GM12891 (cell line): ENCODE data around the gene TAPBPL.
A peak's percentile ranks its signal among the peaks of the same experiment; 100 is the strongest.
"Not testable (repeated sequence)": the region's sequence is repeated elsewhere in the genome, so short reads cannot be mapped to it uniquely, and the experiment has no call there.

Experiments used
- DNase-seq: peaks from one replicate; pipeline ENCODE4 v3.0.0; 2011; ENCODE audit warnings: low spot score; ENCODE audit not compliant: insufficient read length
- FAIRE-seq: peaks from 2 replicates; lab custom pipeline; 2011; peaks lifted over from hg19 to GRCh38; lab: Jason Lieb, UNC
- PAX5 ChIP-seq: IDR thresholded peaks from 2 replicates; pipeline ENCODE4 v1.6.1; 2011; ENCODE audit warnings: low read length, moderate library complexity, mild to moderate bottlenecking; ENCODE audit not compliant: insufficient read depth, severe bottlenecking
- POLR2A ChIP-seq: IDR thresholded peaks from 2 replicates; pipeline ENCODE4 v1.6.1; 2011; ENCODE audit warnings: low read depth, low read length, control low read depth
- POLR2AphosphoS5 ChIP-seq: IDR thresholded peaks from 2 replicates; pipeline ENCODE4 v1.6.1; 2011; ENCODE audit warnings: low read depth, low read length, control low read depth
- POU2F2 ChIP-seq: IDR thresholded peaks from 2 replicates; pipeline ENCODE4 v1.6.1; 2011; ENCODE audit warnings: low read depth, mild to moderate bottlenecking, control low read depth, low read length, moderate library complexity
- SPI1 ChIP-seq: IDR thresholded peaks from 2 replicates; pipeline ENCODE4 v1.6.1; 2011; ENCODE audit warnings: low read depth, low read length, control low read depth
- TAF1 ChIP-seq: IDR thresholded peaks from 2 replicates; pipeline ENCODE4 v1.6.1; 2011; ENCODE audit warnings: low read depth, low read length, control low read depth

Gene TAPBPL

DNA sequence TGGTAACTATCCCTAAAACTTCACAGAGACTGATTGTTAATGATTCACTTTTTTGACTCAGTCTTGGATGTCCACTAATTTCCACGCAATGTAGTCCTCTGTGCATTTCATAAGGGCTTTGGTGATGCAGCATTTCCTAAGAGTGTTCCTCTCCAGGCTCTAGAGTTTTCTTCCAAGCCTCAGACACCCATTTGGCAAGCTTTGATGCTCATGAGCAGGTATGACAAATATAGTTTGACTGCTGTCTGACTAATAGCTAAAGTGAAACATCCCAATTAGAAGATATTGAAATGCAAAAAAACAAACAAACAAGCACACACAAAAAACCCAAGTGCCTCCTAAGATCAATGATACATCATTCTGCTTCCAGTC, 20.1 kb downstream of the TAPBPL start:
- no peak for FAIRE-seq
- DNase-seq = no peak
- TF ChIP-seq POLR2AphosphoS5 (no peak), POLR2A (no peak), TAF1 (no peak), POU2F2 (no peak), PAX5 (no peak), SPI1 (no peak)

DNA sequence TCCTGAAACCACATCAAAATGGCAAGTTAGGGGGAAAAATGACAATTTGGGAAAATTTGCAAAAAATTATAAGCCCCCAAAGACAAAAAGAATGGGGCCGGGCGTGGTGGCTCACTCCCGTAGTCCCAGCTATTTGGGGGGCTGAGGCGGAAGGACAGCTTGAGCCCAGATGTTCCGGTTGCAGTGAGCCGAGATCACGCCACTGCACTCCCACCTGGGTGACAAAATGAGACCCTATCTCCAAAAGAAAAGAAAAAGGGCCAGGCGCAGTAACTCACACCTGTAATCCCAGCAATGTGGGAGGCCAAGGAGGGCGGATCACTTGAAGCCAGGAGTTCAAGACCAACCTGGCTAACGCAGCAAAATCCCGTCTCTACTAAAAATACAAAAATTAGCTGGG, 20.6 kb downstream of the TAPBPL start:
- TF ChIP-seq POU2F2 (no peak), PAX5 (no peak), TAF1 (no peak), SPI1 (no peak)
- DNase-seq = no peak
- no peak for FAIRE-seq

DNA sequence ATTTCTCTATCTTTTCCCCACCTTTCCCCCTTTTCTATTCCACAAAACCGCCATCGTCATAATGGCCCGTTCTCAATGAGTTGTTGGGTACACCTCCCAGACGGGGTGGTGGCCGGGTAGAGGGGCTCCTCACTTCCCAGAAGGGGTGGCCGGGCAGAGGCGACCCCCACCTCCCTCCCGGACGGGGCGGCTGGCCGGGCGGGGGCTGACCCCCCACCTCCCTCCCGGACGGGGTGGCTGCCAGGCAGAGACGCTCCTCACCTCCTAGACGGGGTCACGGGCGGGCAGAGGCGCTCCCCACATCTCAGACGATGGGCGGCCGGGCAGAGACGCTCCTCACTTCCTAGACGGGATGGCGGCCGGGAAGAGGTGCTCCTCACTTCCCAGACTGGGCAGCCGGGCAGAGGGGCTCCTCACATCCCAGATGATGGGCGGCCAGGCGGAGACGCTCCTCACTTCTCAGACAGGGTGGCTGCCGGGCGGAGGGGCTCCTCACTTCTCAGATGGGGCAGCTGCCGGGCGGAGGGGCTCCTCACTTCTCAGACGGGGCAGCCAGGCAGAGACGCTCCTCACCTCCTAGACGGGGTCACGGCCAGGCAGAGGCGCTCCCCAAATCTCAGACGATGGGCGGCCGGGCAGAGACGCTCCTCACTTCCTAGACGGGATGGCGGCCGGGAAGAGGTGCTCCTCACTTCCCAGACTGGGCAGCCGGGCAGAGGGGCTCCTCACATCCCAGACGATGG, 23.6 kb downstream of the TAPBPL start:
- DNase-seq, FAIRE-seq: not testable (repeated sequence)

DNA sequence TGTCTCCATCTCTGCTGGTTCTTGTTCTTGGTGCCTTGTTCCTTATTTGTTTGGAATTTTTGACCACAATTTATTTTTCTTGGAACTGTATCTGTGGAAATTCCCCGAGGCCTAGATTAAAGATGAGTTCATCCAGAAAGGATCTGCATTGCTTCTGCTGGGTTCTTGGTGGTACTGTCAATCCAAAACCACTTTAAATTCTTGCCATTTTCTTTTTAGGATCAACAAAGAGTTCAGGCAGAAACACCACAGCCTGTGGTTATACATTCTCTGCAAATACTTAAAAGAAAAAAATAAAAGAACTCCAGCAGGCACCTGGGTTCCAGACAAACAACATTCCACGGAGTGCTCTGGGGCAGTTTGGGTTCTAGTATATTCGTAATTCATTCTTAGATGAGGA, 24.6 kb downstream of the TAPBPL start:
- TF ChIP-seq POLR2AphosphoS5 (no peak), SPI1 (no peak), TAF1 (no peak), POLR2A (no peak), PAX5 (no peak), POU2F2 (no peak)
- DNase-seq = no peak
- FAIRE-seq = no peak

DNA sequence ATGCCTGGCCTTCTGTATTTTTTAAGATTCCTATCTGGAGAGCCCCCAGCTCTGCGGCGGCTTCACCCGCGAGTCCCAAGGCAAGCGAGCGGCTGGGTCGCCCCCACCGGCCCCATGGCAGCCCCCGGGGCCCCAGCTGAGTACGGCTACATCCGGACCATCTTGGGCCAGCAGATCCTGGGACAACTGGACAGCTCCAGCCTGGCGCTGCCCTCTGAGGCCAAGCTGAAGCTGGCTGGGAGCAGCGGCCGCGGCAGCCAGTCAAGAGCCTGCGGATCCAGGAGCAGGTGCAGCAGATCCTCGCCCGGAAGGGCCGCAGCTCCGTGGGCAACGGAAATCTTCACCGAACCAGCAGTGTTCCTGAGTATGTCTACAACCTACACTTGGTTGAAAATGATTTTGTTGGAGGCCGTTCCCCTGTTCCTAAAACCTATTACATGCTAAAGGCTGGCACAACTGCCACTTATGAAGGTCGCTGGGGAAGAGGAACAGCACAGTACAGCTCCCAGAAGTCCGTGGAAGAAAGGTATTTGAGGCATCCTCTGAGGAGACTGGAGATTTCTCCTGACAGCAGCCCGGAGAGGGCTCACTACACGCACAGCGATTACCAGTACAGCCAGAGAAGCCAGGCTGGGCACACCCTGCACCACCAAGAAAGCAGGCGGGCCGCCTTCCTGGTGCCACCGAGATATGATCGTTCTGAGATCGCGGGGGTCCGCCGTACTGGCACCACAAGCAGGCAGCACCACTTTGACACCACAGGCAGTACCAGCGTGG, 25.9 kb downstream of the TAPBPL start:
- DNase-seq, FAIRE-seq: not testable (repeated sequence)

DNA sequence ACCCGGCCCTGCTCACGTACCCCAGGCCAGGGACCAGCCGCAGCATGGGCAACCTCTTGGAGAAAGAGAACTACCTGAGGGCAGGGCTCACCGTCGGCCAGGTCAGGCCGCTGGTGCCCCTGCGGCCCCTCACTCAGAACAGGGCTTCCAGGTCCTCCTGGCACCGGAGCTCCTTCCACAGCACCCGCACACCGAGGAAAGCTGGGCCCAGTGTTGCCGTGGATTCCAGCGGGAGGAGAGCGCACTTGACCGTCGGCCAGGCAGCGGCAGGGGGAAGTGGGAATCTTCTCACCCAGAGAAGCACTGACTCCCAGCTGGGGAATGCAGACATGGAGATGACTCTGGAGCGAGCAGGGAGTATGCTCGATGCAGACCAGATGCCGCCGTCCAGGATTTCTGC, 26.6 kb downstream of the TAPBPL start:
- no peak for TF ChIP-seq PAX5
- no peak for TF ChIP-seq POLR2A
- TF ChIP-seq POLR2AphosphoS5 = no peak
- no peak for TF ChIP-seq SPI1
- no peak for TF ChIP-seq TAF1
- no peak for TF ChIP-seq POU2F2
- FAIRE-seq = no peak
- DNase-seq = no peak

DNA sequence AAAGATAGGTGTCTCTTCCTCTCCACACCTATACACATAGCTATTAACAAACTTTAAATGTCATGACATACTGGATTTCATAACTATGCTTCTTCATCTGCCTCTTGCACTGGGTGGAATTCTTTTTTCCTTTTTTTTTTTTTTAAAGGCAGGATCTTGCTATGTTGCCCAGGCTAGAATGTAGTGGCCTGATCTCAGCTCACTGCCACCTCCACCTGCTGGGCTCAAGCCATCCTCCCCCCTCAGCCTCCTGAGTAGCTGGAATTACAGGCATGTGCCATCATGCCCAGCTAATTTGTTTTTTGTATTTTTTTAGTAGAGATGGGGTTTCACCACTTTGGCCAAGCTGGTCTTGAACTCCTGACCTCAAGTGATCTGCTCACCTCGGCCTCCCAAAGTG, 36.4 kb downstream of the TAPBPL start:
- TF ChIP-seq SPI1 (no peak), POLR2AphosphoS5 (no peak), POLR2A (no peak), PAX5 (no peak), TAF1 (no peak), POU2F2 (no peak)
- FAIRE-seq (no peak), DNase-seq (no peak)

DNA sequence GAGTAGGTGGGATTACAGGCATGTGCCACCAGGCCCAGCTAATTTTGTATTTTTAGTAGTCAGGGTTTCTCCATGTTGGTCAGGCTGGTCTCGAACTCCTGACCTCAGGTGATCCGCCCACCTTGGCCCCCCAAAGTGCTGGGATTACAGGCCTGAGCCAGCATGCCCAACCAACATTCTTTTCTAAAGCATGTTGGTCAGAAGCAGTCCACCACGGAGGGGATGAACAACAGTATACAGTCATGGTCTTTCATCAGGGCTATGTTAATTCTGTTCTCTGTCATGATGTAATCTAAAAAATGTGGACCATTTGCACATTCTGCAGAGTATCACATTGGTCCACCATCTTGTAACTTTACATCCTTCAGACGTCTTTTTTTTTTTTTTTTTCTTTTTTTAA, 37.6 kb downstream of the TAPBPL start:
- no peak for FAIRE-seq
- no peak for DNase-seq
- TF ChIP-seq TAF1 (no peak), PAX5 (no peak), POU2F2 (no peak), POLR2A (no peak), POLR2AphosphoS5 (no peak), SPI1 (no peak)

DNA sequence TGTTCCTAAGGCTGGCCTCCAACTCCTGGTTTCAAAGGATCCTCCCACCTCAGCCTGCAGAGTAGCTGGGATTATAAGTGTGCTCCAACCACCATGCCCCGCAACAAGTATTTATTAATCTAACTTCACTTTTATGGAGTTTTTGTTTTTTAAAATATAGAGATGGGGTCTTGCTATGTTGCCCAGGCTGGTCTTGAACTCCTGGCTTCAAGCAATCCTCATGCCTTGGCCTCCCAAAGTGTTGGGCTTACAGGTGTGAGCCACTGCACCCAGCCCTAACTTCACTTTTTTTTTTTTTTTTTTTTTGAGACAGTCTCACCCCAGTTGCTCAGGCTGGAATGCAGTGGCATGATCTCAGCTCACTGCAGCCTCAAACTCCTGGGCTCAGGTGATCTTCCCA, 38.8 kb downstream of the TAPBPL start:
- FAIRE-seq, DNase-seq: not testable (repeated sequence)

DNA sequence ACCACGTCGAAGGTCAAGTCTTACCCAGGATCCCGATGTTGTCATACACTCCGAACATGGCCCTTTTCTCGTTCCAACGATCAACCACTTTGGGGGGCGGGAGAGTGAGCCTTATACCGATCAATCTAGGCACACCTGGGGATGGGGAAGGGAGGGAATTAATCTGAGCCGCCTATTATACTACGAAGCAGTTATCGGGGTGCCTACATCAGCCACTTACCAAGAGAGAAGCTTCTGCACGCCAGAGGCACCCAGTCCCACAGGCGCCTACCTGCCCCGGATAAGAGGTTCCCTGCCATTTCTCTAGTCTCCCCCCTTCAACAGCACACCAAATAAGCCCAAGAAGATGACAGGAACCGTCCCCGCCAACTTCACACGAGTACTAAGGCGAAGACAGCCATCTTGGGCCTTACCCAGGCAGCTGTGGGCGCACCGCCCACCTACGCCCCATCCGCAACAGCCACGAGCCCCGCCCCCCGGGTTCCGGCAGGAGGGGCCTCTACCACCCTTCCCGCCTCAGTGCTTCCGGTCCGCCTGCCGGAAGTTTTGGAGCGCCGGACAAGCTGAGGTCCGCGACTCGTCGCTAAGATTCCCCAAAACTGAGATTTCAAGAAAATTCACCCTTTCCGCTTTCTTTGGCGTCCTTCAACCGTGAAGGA, 41.1 kb downstream of the TAPBPL start, which contains the start of gene MRPL51:
MRPL51 (minus strand) TSS at position 425 of the 659 bp plus-strand sequence; CDS start at position 299, 126 bp downstream.
- peak; percentile 90 for TF ChIP-seq TAF1
- TF ChIP-seq PAX5 = no peak
- peak; percentile 89 for TF ChIP-seq POLR2AphosphoS5
- no peak for TF ChIP-seq SPI1
- TF ChIP-seq POU2F2 = no peak; the same call in 1 of the 2 replicates
- TF ChIP-seq POLR2A = peak; percentile 96
- peak; percentile 96 for FAIRE-seq
- peak; percentile 82 for DNase-seq
